ENCODE measurements around the gene NKIRAS2. TPM values are rescaled to one million over a fixed set of nuclear protein-coding genes. Genes with fewer than 3 reads are reported as not detected.

NKIRAS2 gene
- total RNA-seq, 1 donor from 2014 or later = 48.1 TPM

DNA sequence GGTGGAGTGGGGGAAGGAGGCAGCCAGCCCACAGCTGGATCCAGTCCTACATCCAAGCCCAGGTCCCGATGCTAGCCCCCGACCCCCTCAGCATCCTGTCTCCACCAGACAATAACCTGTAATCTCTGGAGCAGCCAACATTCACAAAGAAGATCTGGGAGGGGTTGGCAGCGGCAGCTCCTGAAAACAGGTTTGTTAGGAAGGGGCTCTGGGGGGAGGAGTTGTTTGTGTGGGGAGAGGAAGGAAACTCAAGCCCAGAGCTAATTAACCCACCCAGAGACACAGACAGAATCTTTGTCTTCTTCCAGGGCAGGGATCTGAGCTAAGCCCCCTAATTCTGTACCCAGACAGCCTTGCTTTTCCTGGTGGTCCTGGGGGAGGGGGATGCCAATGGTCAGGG, 35.1 kb downstream of the NKIRAS2 start:
- peaks cover 30% of the 10 kb centered on the region for H3K4me1 Mint-ChIP-seq
- no peak overlapping the region for H3K4me3 Mint-ChIP-seq
- H3K27me3 Mint-ChIP-seq (ENCODE audit: low read depth) = peaks cover 28% of the 10 kb centered on the region

DNA sequence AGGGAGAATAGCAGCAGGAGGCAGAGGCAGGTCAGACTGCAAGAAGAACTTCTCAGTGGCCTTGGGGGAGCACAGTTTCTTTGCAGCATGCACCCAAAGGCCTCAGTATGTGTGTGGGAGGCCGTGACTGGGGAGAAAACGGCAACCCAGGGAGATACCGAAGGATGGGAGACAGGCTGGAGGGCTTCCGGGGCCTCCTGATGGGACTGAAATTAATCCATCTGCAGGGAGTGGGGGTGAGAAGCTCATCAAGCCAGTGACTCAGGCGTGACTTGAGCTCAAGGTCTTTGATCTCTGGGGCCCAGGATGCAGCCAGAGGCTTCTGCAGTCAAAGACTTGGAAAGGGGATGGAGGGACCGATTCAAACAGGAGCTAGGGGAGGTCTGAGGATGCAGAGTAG, 35.6 kb downstream of the NKIRAS2 start:
- Mint-ChIP-seq H3K4me3 (no peak overlapping the region), H3K27me3 (ENCODE audit: low read depth) (peaks cover 28% of the 10 kb centered on the region), H3K27ac (no peak overlapping the region)

More for the DNA sequence above, 35.1 kb downstream of the NKIRAS2 start:
- no peak for DNase-seq (ENCODE audit: low spot score in 2 of 2, unreplicated experiment in 2 of 2)
- H3K36me3 Mint-ChIP-seq = no peaks in the 10 kb centered on the region
- H3K9me3 Mint-ChIP-seq = no peaks in the 10 kb centered on the region
- peak overlapping the region; percentile 67 for H3K27ac Mint-ChIP-seq
- TF ChIP-seq CTCF (IDR thresholded peaks at IDR 0.05; ENCODE audit: unreplicated experiment) = no peak

GRCh38 chr17:42056635-42057034, 36.7 kb downstream of the NKIRAS2 start:
- Mint-ChIP-seq H3K9me3 (no peaks in the 10 kb centered on the region), H3K4me1 (peaks cover 22% of the 10 kb centered on the region), H3K36me3 (no peaks in the 10 kb centered on the region), H3K27me3 (ENCODE audit: low read depth) (peaks cover 28% of the 10 kb centered on the region), H3K27ac (no peak overlapping the region), H3K4me3 (no peak overlapping the region)
- DNase-seq (ENCODE audit: low spot score in 2 of 2, unreplicated experiment in 2 of 2) = no peak
- TF ChIP-seq CTCF (IDR thresholded peaks at IDR 0.05; ENCODE audit: unreplicated experiment) = no peak

More for the DNA sequence above, 35.6 kb downstream of the NKIRAS2 start:
- H3K9me3 Mint-ChIP-seq = no peaks in the 10 kb centered on the region
- H3K36me3 Mint-ChIP-seq = no peaks in the 10 kb centered on the region
- DNase-seq (ENCODE audit: low spot score in 2 of 2, unreplicated experiment in 2 of 2) = no peak
- peaks cover 29% of the 10 kb centered on the region for H3K4me1 Mint-ChIP-seq
- no peak for TF ChIP-seq CTCF (IDR thresholded peaks at IDR 0.05; ENCODE audit: unreplicated experiment)

- DNase-seq (ENCODE audit: low spot score in 2 of 2, unreplicated experiment in 2 of 2) = no peak
- TF ChIP-seq CTCF (IDR thresholded peaks at IDR 0.05; ENCODE audit: unreplicated experiment) = no peak
- Mint-ChIP-seq H3K36me3 (no peaks in the 10 kb centered on the region), H3K27ac (no peak overlapping the region), H3K4me1 (peaks cover 22% of the 10 kb centered on the region), H3K4me3 (no peak overlapping the region), H3K27me3 (ENCODE audit: low read depth) (peaks cover 14% of the 10 kb centered on the region), H3K9me3 (no peaks in the 10 kb centered on the region)
Observed at GRCh38 chr17:42058063-42058462, 38.2 kb downstream of the NKIRAS2 start.

GRCh38 chr17:42059815-42060214, 39.9 kb downstream of the NKIRAS2 start:
- no peak for DNase-seq (ENCODE audit: low spot score in 2 of 2, unreplicated experiment in 2 of 2)
- H3K36me3 Mint-ChIP-seq = no peaks in the 10 kb centered on the region
- peaks cover 11% of the 10 kb centered on the region for H3K4me1 Mint-ChIP-seq
- peaks cover 6% of the 10 kb centered on the region for H3K27me3 Mint-ChIP-seq (ENCODE audit: low read depth)
- no peak overlapping the region for H3K27ac Mint-ChIP-seq
- H3K4me3 Mint-ChIP-seq = no peak overlapping the region
- no peak for TF ChIP-seq CTCF (IDR thresholded peaks at IDR 0.05; ENCODE audit: unreplicated experiment)
- H3K9me3 Mint-ChIP-seq = no peaks in the 10 kb centered on the region

DNA sequence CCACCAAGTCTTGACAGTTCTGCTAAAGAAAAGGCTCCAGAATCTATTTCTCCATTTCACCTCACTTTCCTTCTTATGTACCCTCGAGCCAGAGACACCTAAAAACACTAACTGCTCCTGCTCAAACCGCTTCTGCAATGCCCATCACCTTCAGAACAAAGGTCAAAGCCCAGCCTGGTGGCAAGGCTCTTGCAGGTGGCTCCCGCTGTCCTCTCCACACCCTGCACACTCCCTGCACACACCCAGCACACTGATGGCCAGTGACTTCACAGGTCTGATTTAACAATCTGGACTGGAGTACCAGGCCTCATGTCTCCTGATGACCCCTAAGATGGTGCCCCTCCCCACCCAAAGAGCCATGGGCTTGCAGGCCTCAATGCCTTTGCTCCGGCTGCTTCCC, 40.3 kb downstream of the NKIRAS2 start:
- Mint-ChIP-seq H3K27me3 (ENCODE audit: low read depth) (peaks cover 3% of the 10 kb centered on the region), H3K36me3 (no peaks in the 10 kb centered on the region), H3K4me3 (no peak overlapping the region), H3K9me3 (no peaks in the 10 kb centered on the region), H3K4me1 (peaks cover 7% of the 10 kb centered on the region), H3K27ac (no peak overlapping the region)
- no peak for TF ChIP-seq CTCF (IDR thresholded peaks at IDR 0.05; ENCODE audit: unreplicated experiment)
- DNase-seq (ENCODE audit: low spot score in 2 of 2, unreplicated experiment in 2 of 2) = no peak
